C4-2B (cell line): ENCODE results near the gene PTPRN2.
"Not testable (repeated sequence)": the region's sequence is repeated elsewhere in the genome, so short reads cannot be mapped to it uniquely, and the experiment has no call there.

ENCODE experiments used
- H3K27ac ChIP-seq: fragments of 450-650 bp; 2 replicates; pipeline ENCODE4 v1.5.1; 2017
- ZFX ChIP-seq: fragments of 450-650 bp; IDR thresholded peaks from 2 replicates; pipeline ENCODE4 v1.6.1; 2017
- TF ChIP-seq, protein P1 (sequence below): fragments of 450-650 bp; conservative IDR thresholded peaks from 2 replicates; pipeline ENCODE4 v1.5.1; 2017; ENCODE audit warnings: mild to moderate bottlenecking

Gene PTPRN2

DNA sequence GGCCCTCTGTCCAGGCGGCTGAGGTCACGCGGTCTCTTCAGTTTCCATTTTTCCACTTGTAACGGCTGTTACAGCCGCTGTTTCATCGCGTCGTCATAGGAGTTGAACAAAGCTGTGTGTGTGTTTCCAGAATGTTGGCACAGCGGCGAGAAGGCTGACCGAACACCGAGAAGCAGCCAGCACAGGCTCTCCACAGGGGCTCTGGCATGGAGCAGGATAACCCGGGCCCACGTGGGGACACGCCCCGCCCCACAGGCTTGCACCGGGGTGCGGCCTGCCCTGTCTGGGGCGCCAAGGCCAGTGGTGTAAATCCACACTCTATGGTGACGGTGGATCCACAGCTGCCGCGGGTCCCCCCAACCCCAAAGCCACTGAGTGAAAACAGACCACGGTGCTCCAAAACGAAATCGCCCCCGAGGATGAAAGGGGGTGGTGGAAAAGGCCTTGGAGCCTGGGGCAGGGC lies 802.6 kb downstream of the PTPRN2 start:
- H3K27ac ChIP-seq, result no peak overlapping the region
- no peak for TF ChIP-seq ZFX
- TF ChIP-seq, protein P1, sequence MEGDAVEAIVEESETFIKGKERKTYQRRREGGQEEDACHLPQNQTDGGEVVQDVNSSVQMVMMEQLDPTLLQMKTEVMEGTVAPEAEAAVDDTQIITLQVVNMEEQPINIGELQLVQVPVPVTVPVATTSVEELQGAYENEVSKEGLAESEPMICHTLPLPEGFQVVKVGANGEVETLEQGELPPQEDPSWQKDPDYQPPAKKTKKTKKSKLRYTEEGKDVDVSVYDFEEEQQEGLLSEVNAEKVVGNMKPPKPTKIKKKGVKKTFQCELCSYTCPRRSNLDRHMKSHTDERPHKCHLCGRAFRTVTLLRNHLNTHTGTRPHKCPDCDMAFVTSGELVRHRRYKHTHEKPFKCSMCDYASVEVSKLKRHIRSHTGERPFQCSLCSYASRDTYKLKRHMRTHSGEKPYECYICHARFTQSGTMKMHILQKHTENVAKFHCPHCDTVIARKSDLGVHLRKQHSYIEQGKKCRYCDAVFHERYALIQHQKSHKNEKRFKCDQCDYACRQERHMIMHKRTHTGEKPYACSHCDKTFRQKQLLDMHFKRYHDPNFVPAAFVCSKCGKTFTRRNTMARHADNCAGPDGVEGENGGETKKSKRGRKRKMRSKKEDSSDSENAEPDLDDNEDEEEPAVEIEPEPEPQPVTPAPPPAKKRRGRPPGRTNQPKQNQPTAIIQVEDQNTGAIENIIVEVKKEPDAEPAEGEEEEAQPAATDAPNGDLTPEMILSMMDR, result no peak

DNA sequence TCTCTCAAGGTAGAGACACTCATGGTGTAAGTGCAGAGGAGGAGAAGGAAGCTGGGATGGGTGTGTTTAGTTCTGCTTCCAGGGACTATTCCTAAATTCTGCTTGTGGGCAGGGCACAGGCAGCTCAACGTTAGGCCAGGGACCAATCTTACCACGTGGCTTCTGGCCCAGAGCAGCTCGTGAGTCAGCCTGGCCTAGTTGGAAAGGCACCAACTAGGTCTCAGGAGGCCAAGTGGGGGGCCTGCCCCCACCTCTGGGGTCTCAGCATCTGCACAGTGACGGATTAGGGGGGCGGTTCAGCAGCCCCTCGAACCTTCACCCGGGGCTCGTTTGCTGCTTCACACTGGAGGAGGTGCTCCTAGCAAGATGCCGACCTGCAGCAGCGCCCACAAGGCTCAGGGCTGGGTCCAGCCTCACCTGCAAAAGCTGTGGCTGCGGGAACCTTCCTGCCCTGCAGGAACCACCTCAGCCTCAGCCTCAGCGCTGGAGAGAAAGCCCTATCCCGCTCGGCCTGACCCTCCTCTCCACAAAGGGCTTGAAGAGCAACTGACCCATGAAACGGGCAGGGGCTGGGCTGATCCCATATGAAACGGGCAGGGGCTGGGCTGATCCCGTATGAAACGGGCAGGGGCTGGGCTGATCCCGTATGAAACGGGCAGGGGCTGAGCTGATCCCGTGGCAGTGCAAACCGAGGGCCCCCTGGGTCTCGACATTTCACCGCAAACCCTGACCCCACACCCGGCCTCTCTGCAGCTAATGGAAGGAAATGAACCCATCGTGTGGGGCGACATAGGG lies 803.4 kb downstream of the PTPRN2 start:
- no peak overlapping the region for H3K27ac ChIP-seq
- TF ChIP-seq, protein P1, result no peak
- TF ChIP-seq ZFX, result no peak

DNA sequence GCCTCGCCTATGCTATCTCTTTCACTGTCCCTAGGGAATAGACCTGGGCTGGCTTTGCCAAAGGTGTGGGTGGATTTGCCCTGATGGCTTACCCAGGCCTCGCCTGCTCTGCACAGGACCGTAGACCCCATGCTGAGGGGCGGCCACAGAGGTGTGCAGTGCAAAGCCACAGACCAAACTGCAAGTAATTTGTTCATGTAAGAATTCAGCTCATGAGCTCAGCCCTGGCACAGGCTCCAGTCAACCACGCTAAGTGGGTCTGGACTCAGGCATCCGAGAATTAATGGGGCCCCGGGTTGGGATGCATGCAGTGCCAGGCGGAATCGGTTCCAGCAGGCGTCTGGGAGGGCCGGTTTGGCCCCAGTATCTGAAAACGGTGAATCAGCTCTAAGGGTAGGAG lies 805.6 kb downstream of the PTPRN2 start:
- TF ChIP-seq ZFX, result no peak
- TF ChIP-seq, protein P1, result no peak
- no peak overlapping the region for H3K27ac ChIP-seq

- H3K27ac ChIP-seq, result no peak overlapping the region
Observed at GRCh38 chr7:157780721-157781120, 806.9 kb downstream of the PTPRN2 start.

GRCh38 chr7:157780312-157780711 lies 807.3 kb downstream of the PTPRN2 start:
- no peak for TF ChIP-seq ZFX
- TF ChIP-seq, protein P1, result no peak
- no peak overlapping the region for H3K27ac ChIP-seq

More at GRCh38 chr7:157780721-157781120, 806.9 kb downstream of the PTPRN2 start:
- TF ChIP-seq ZFX, result no peak
- TF ChIP-seq, protein P1, result no peak

GRCh38 chr7:157779206-157779605 lies 808.4 kb downstream of the PTPRN2 start:
- no peak overlapping the region for H3K27ac ChIP-seq
- TF ChIP-seq, protein P1, result no peak
- TF ChIP-seq ZFX, result no peak

DNA sequence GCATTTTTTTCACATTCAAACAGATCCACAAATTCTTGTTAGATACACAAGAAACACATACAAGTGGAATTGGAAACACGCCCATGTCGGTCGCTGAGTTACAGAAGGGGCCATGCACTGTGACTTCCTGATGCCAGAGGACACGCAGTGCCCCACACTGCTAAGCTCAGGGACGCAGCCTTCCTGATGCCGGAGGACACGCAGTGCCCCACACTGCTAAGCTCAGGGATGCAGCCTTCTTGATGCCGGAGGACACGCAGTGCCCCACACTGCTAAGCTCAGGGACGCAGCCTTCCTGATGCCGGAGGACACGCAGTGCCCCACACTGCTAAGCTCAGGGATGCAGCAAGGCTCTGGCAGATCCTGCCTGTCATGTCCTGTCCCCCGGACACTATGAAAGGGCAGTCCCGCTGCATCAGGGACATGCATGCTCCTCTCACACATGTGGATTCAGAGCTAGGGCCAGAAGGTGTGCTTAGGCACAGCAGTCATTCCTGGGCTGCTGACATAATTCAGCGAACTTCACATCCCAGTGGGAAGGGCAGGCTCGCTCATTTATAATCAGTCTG lies 810.3 kb downstream of the PTPRN2 start:
- not testable (repeated sequence) for H3K27ac ChIP-seq
